Astrocyte of the spinal cord (primary cell): ENCODE data around the gene LGR5.

ENCODE experiments used
- DNase-seq: peaks from one replicate; pipeline ENCODE4 v3.0.0; 2011; ENCODE audit warnings: low read depth, low spot score
- H3K4me3 ChIP-seq: 2 replicates; pipeline ENCODE4 v1.5.1; 2011; ENCODE audit warnings: low read depth, mild to moderate bottlenecking, low read length, moderate library complexity
- CTCF ChIP-seq: IDR thresholded peaks from 2 replicates; pipeline ENCODE4 v1.5.1; 2012; ENCODE audit warnings: low read depth, mild to moderate bottlenecking, low read length, inconsistent platforms
- in situ Hi-C: cut with HindIII; loops from 2 replicates; pipeline ENCODE4 v1.10.0; 2017; ENCODE audit warnings: low sequenced_read_pairs

The LGR5 gene

GRCh38 chr12:71461787-71462328, 22.3 kb downstream of the LGR5 start:
- no peak for TF ChIP-seq CTCF
- DNase-seq, result no peak
- in situ Hi-C loops, result no loop called here
- H3K4me3 ChIP-seq, result no peak overlapping the region

GRCh38 chr12:71465796-71466195, 26.2 kb downstream of the LGR5 start:
- in situ Hi-C loops, result no loop called here
- TF ChIP-seq CTCF, result no peak
- DNase-seq, result no peak
- no peak overlapping the region for H3K4me3 ChIP-seq

GRCh38 chr12:71469258-71469750, 29.7 kb downstream of the LGR5 start:
- no peak overlapping the region for H3K4me3 ChIP-seq
- in situ Hi-C loops, result no loop called here
- DNase-seq, result peak; percentile 13
- no peak for TF ChIP-seq CTCF

- in situ Hi-C loops, result no loop called here
- no peak overlapping the region for H3K4me3 ChIP-seq
- DNase-seq, result no peak
- no peak for TF ChIP-seq CTCF
These were observed 32.9 kb downstream of the LGR5 start for GRCh38 chr12:71472441-71472911.

GRCh38 chr12:71474791-71475190, 35.2 kb downstream of the LGR5 start:
- no peak for TF ChIP-seq CTCF
- no peak overlapping the region for H3K4me3 ChIP-seq
- in situ Hi-C loops, result no loop called here
- no peak for DNase-seq

- no peak for DNase-seq
- no peak for TF ChIP-seq CTCF
- no peak overlapping the region for H3K4me3 ChIP-seq
- in situ Hi-C loops, result no loop called here
These were observed 35.7 kb downstream of the LGR5 start for GRCh38 chr12:71475280-71475679.
